Erythroblast (primary cell): ENCODE results near the gene FAM200B.

Experiments used
- GATA1 ChIP-seq: IDR thresholded peaks from 2 replicates; pipeline ENCODE4 v1.6.1; 2011; ENCODE audit warnings: low read depth, mild to moderate bottlenecking, control low read depth, low read length, moderate library complexity
- POLR2A ChIP-seq: IDR thresholded peaks from 2 replicates; pipeline ENCODE4 v1.6.1; 2011; ENCODE audit warnings: mild to moderate bottlenecking, low read length

GRCh38 chr4:15720851-15721250 lies 39.2 kb downstream of the FAM200B start:
- TF ChIP-seq POLR2A: no peak
- TF ChIP-seq GATA1: no peak
